Measurements from ENCODE around the gene CRY2. TPM values are rescaled to one million over a fixed set of nuclear protein-coding genes. Genes with fewer than 3 reads are reported as not detected.

The CRY2 gene
- total RNA-seq, 1 donor from 2014 or later = 23.8 TPM

- Mint-ChIP-seq H3K9me3 (no peaks in the 10 kb centered on the region), H3K4me1 (peaks cover 5% of the 10 kb centered on the region), H3K27me3 (ENCODE audit: low read depth) (no peaks in the 10 kb centered on the region), H3K4me3 (no peak overlapping the region), H3K36me3 (ENCODE audit: low read depth) (peaks cover 3% of the 10 kb centered on the region), H3K27ac (ENCODE audit: unreplicated experiment) (no peak overlapping the region)
- no peak for TF ChIP-seq CTCF (conservative IDR thresholded peaks at IDR 0.05)
- DNase-seq (ENCODE audit: low read depth, low spot score) = no peak
Observed at GRCh38 chr11:45870706-45871105, 23.4 kb downstream of the CRY2 start.

- H3K9me3 Mint-ChIP-seq = no peaks in the 10 kb centered on the region
- H3K4me3 Mint-ChIP-seq = no peak overlapping the region
- H3K36me3 Mint-ChIP-seq (ENCODE audit: low read depth) = peaks cover 3% of the 10 kb centered on the region
Observed at GRCh38 chr11:45871638-45872037, 24.4 kb downstream of the CRY2 start.

GRCh38 chr11:45872651-45873356 lies 25.5 kb downstream of the CRY2 start:
- peak; percentile 65 for DNase-seq (ENCODE audit: low read depth, low spot score)
- peak; percentile 80 for TF ChIP-seq CTCF (conservative IDR thresholded peaks at IDR 0.05)
- peaks cover 11% of the 10 kb centered on the region for H3K4me1 Mint-ChIP-seq
- no peaks in the 10 kb centered on the region for H3K27me3 Mint-ChIP-seq (ENCODE audit: low read depth)
- no peaks in the 10 kb centered on the region for H3K9me3 Mint-ChIP-seq
- H3K36me3 Mint-ChIP-seq (ENCODE audit: low read depth) = peaks cover 6% of the 10 kb centered on the region
- H3K27ac Mint-ChIP-seq (ENCODE audit: unreplicated experiment) = no peak overlapping the region
- H3K4me3 Mint-ChIP-seq = no peak overlapping the region

More at GRCh38 chr11:45871638-45872037, 24.4 kb downstream of the CRY2 start:
- no peak for TF ChIP-seq CTCF (conservative IDR thresholded peaks at IDR 0.05)
- Mint-ChIP-seq H3K4me1 (peaks cover 10% of the 10 kb centered on the region), H3K27me3 (ENCODE audit: low read depth) (no peaks in the 10 kb centered on the region), H3K27ac (ENCODE audit: unreplicated experiment) (no peak overlapping the region)
- DNase-seq (ENCODE audit: low read depth, low spot score) = no peak

- no peak for TF ChIP-seq CTCF (conservative IDR thresholded peaks at IDR 0.05)
- peaks cover 3% of the 10 kb centered on the region for H3K36me3 Mint-ChIP-seq (ENCODE audit: low read depth)
- no peaks in the 10 kb centered on the region for H3K9me3 Mint-ChIP-seq
- H3K4me3 Mint-ChIP-seq = no peak overlapping the region
- peaks cover 11% of the 10 kb centered on the region for H3K4me1 Mint-ChIP-seq
- no peak overlapping the region for H3K27ac Mint-ChIP-seq (ENCODE audit: unreplicated experiment)
- no peaks in the 10 kb centered on the region for H3K27me3 Mint-ChIP-seq (ENCODE audit: low read depth)
- DNase-seq (ENCODE audit: low read depth, low spot score) = no peak
Observed at GRCh38 chr11:45876401-45876800, 29.1 kb downstream of the CRY2 start.

GRCh38 chr11:45877221-45877620 lies 29.9 kb downstream of the CRY2 start:
- Mint-ChIP-seq H3K27me3 (ENCODE audit: low read depth) (no peaks in the 10 kb centered on the region), H3K4me3 (no peak overlapping the region), H3K36me3 (ENCODE audit: low read depth) (peaks cover 3% of the 10 kb centered on the region), H3K9me3 (no peaks in the 10 kb centered on the region), H3K27ac (ENCODE audit: unreplicated experiment) (no peak overlapping the region), H3K4me1 (peaks cover 11% of the 10 kb centered on the region)
- TF ChIP-seq CTCF (conservative IDR thresholded peaks at IDR 0.05) = no peak
- DNase-seq (ENCODE audit: low read depth, low spot score) = no peak

All from neural crest cell (in vitro differentiated cells).